Measurements from ENCODE around the gene CACTIN.

DNA sequence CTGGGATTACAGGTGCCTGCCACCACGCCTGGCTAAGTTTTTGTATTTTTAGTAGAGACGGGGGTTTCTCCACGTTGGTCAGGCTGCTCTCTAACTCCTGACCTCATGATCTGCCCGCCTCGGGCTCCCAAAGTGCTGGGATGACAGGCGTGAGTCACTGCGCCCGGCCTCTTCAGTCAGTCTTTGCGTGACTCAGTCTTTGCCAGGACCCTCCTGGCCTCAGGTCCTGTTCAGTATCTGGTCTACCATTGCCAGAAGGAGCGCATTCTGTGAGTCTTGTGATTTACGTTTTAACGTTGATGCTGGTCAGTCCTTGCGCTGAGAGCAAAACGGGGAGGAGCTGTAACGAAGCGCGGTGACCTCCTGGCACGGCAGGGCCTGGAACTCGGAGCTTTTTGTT, 61.5 kb downstream of the CACTIN start:
- no peak for TF ChIP-seq YY1 (IDR thresholded peaks at IDR 0.05; ENCODE audit: insufficient read depth, insufficient read length)
- TF ChIP-seq SUZ12 (IDR thresholded peaks at IDR 0.05; ENCODE audit: extremely low read depth, insufficient read depth, insufficient read length) = no peak
- no peak for TF ChIP-seq ZNF274 (IDR thresholded peaks at IDR 0.05; ENCODE audit: low read depth, low read length)
